Ovary (tissue), 9 donors: Measurements from ENCODE around the gene TEX19. TPM values are rescaled to one million over a fixed set of nuclear protein-coding genes. Genes with fewer than 3 reads are reported as not detected.
A peak's percentile ranks its signal among the peaks of the same experiment; 100 is the strongest.

Source experiments
- DNase-seq, 5 donors: peaks; one replicate each; pipeline ENCODE4 v3.0.0-alpha.2; 2019 to 2020
- H3K27ac ChIP-seq, 2 donors: fragments of 200-600 bp; one replicate each; pipeline versions ENCODE4 v1.5.1 to v1.8.0; 2019 to 2022
- H3K27me3 ChIP-seq: fragments of 200-600 bp; one replicate; pipeline ENCODE4 v1.8.0; 2022
- H3K36me3 ChIP-seq: fragments of 200-600 bp; sonication (generic); one replicate; pipeline ENCODE4 v1.5.1; 2019
- H3K4me1 ChIP-seq: one replicate; pipeline ENCODE4 v1.8.1; 2013; ENCODE audit warnings: mild to moderate bottlenecking, moderate library complexity; ENCODE audit not compliant: insufficient read depth
- H3K4me3 ChIP-seq: fragments of 200-600 bp; sonication (generic); one replicate; pipeline ENCODE4 v1.5.1; 2017
- H3K9me3 ChIP-seq, 2 donors: fragments of 200-600 bp in 1 of 2; sonication (generic) in 1 of 2; one replicate each; pipeline versions ENCODE4 v1.5.1 to v1.8.1; 2013 to 2019; ENCODE audit warnings: mild to moderate bottlenecking in 1 of 2, moderate library complexity in 1 of 2
- EP300 ChIP-seq: sonication (generic); formaldehyde crosslinking; IDR thresholded peaks from one replicate; pipeline ENCODE4 v1.6.1; 2017; ENCODE audit warnings: antibody characterized with exemption
- POLR2A ChIP-seq: fragments of 450-650 bp; IDR thresholded peaks from one replicate; pipeline ENCODE4 v1.6.1; 2017; ENCODE audit warnings: antibody characterized with exemption, mild to moderate bottlenecking, moderate library complexity
- WGBS, 3 donors: extraction: QIAGEN DNeasy Blood & Tissue Kit in 1 of 3; methylation state at CpG; one replicate each; pipeline versions ENCODE4 v1.1.5 to v1.1.7; 2013 to 2017; 5-methylcytosine and 5-hydroxymethylcytosine counted together
- intact Hi-C, 4 donors: fragments of 100-400 bp; cut with DNase I; formaldehyde crosslinking; loops; one replicate each; pipeline versions ENCODE4 v1.11.0 to v1.15.1; 2022 to 2023
- polyA plus RNA-seq, 2 donors: library from polyadenylated mRNA; stranded (reverse); fragments of 200-250 nt in 1 of 2; fragments of 350-450 nt in 1 of 2; fragmentation: Illumina TruSeq in 1 of 2; extraction: RNeasy Lipid Tissue Mini Kit (QIAGEN cat#74804) in 1 of 2; gene quantifications; one replicate each; pipeline ENCODE4 v1.2.3, GENCODE V29; 2013 to 2014
- total RNA-seq, 7 donors: library from RNA; depleted of rRNA in 2 of 7; stranded (reverse); fragments of >200 nt in 2 of 7; fragmentation: NEBNext Ultra II Directional in 3 of 7; extraction: Animal tissue kit (Norgen Biotek cat#: 25700) in 3 of 7; gene quantifications; one replicate each; pipeline versions ENCODE4 v1.1.0 to v1.2.4, GENCODE V29; 2016 to 2023
- TF ChIP-seq, protein P1 (sequence below), 3 donors: fragments of 450-650 bp in 2 of 3; fragments of 200-600 bp in 1 of 3; IDR thresholded peaks; one replicate each; pipeline versions ENCODE4 v1.5.1 to v1.8.0; 2016 to 2022; ENCODE audit warnings: antibody characterized with exemption in 3 of 3, mild to moderate bottlenecking in 1 of 3
- donor health status: DM: no; HTN: no; CAD: no; lungs with moderate emphysema.
- donor health status: DM: no; HTN: no; CAD: no.
- donor health status: Bipolar disorder and iron deficiency.
- donor health status: DM: yes; HTN: yes; CAD: no.
- donor health status: DM: no; HTN: no; CAD: no.
- donor health status: DM: yes; HTN: yes; CAD: no.

The TEX19 gene
- total and polyA plus RNA-seq, 9 donors: not detected

DNA sequence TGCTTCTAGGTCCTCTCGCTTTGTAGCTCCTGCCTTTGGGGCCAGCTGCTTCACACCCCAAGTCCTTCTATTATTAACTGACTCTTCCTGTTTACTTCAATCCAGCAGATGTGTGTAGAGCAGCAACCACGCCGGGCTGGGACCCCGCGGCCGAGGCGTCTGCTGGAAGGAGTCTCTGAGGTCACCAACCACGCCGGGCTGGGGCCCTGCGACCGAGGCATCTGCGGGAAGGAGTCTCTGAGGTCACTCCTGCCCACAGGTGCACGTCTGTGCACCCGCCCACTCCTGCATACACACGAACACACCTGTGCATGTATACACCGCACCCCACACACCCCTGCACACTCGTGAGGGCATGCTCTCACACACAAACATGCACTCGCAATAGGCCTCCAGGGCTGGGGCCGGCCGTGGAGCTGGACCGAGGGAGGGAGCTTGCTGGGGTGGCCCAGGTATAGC, 7.8 kb upstream of the TEX19 start:
- no peak overlapping the region for H3K4me3 ChIP-seq
- H3K9me3 ChIP-seq: no peaks in the 10 kb centered on the region
- WGBS, 3 donors: 46 to 69% (median 52%) methylated on average over 20 to 21 of the region's 21 CpGs
- intact Hi-C loops: loop anchor here (2.0 to 10.0 kb wide), 9 partner anchors 64 to 424 kb away; partner anchors contain the start of genes HEXD (in 2 of the 4) and OGFOD3 (in 2 of the 4)
- H3K27ac ChIP-seq: no peak overlapping the region
- TF ChIP-seq, protein P1, sequence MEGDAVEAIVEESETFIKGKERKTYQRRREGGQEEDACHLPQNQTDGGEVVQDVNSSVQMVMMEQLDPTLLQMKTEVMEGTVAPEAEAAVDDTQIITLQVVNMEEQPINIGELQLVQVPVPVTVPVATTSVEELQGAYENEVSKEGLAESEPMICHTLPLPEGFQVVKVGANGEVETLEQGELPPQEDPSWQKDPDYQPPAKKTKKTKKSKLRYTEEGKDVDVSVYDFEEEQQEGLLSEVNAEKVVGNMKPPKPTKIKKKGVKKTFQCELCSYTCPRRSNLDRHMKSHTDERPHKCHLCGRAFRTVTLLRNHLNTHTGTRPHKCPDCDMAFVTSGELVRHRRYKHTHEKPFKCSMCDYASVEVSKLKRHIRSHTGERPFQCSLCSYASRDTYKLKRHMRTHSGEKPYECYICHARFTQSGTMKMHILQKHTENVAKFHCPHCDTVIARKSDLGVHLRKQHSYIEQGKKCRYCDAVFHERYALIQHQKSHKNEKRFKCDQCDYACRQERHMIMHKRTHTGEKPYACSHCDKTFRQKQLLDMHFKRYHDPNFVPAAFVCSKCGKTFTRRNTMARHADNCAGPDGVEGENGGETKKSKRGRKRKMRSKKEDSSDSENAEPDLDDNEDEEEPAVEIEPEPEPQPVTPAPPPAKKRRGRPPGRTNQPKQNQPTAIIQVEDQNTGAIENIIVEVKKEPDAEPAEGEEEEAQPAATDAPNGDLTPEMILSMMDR (IDR thresholded peaks at IDR 0.05): no peak
- TF ChIP-seq POLR2A: no peak
- no peak for TF ChIP-seq EP300
- H3K4me1 ChIP-seq: peaks cover 3% of the 10 kb centered on the region
- H3K27me3 ChIP-seq: no peaks in the 10 kb centered on the region
- peak in 1 of 5 donors; percentile 24 for DNase-seq
- no peaks in the 10 kb centered on the region for H3K36me3 ChIP-seq

- peaks cover 3% of the 10 kb centered on the region for H3K4me1 ChIP-seq
- intact Hi-C loops: loop anchor here (2.0 to 10.0 kb wide), 9 partner anchors 63 to 423 kb away; partner anchors contain the start of genes HEXD (in 2 of the 4) and OGFOD3 (in 2 of the 4)
- TF ChIP-seq, protein P1 (IDR thresholded peaks at IDR 0.05): peak; percentile 85 to 98 (median 91)
- TF ChIP-seq POLR2A: no peak
- H3K4me3 ChIP-seq: no peak overlapping the region
- peak; percentile 76 to 89 (median 86) for DNase-seq
- H3K9me3 ChIP-seq: no peaks in the 10 kb centered on the region
- no peaks in the 10 kb centered on the region for H3K27me3 ChIP-seq
- no peaks in the 10 kb centered on the region for H3K36me3 ChIP-seq
- no peak overlapping the region for H3K27ac ChIP-seq
- WGBS, 3 donors: 33 to 39% (median 37%) methylated on average over 24 to 26 of the region's 26 CpGs
Observed at GRCh38 chr17:82351713-82352488, 7.1 kb upstream of the TEX19 start.

DNA sequence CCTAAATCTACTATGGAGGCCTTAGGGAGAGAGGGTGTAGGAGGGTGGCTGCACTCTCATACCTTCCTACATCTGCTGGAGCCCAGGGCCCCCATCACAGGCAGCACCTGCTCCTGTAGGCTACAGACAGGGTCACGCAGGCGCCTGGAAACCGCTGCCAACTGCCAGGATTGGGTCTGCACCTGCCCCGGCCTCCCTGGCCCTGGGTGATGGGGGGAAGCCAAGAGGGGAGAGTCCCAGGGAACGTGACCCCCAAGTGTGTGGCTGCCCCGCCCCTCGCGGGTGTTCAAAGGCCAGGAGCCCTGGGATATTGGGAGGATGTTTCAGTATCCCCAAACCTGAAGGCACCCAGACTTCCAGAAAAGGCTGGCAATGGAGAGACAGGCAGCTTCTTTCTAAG, 5.6 kb upstream of the TEX19 start:
- H3K4me3 ChIP-seq: no peak overlapping the region
- TF ChIP-seq EP300 (no peak), POLR2A (no peak)
- TF ChIP-seq, protein P1 (IDR thresholded peaks at IDR 0.05): no peak
- WGBS, 3 donors: 83 to 86% (median 86%) methylated on average over 8 of the region's 8 CpGs
- H3K36me3 ChIP-seq: no peaks in the 10 kb centered on the region
- H3K9me3 ChIP-seq: no peaks in the 10 kb centered on the region
- peaks cover 3% of the 10 kb centered on the region for H3K4me1 ChIP-seq
- intact Hi-C loops: loop anchor here (5.0 to 10.0 kb wide), 7 partner anchors 61 to 421 kb away; partner anchors contain the start of genes HEXD (in 2 of the 4) and OGFOD3 (in 2 of the 4)
- peak in 2 of 5 donors; percentile 20 to 22 for DNase-seq
- H3K27me3 ChIP-seq: no peaks in the 10 kb centered on the region
- no peak overlapping the region for H3K27ac ChIP-seq

- Histone ChIP-seq H3K36me3 (no peaks in the 10 kb centered on the region), H3K4me3 (no peak overlapping the region), H3K4me1 (no peaks in the 10 kb centered on the region), H3K27ac (no peak overlapping the region), H3K9me3 (no peaks in the 10 kb centered on the region), H3K27me3 (no peaks in the 10 kb centered on the region)
- 77 to 83% (median 81%) methylated on average over 7 of the region's 7 CpGs for WGBS, 3 donors
- DNase-seq: no peak
- intact Hi-C loops: loop anchor here (5.0 to 10.0 kb wide), 7 partner anchors 60 to 420 kb away; partner anchors contain the start of genes HEXD (in 2 of the 4) and OGFOD3 (in 2 of the 4)
- no peak for TF ChIP-seq POLR2A
- no peak for TF ChIP-seq EP300
- TF ChIP-seq, protein P1 (IDR thresholded peaks at IDR 0.05): no peak
Observed at GRCh38 chr17:82354804-82355308, 4.2 kb upstream of the TEX19 start.
